ENCODE results near the gene KLHL22.

DNA sequence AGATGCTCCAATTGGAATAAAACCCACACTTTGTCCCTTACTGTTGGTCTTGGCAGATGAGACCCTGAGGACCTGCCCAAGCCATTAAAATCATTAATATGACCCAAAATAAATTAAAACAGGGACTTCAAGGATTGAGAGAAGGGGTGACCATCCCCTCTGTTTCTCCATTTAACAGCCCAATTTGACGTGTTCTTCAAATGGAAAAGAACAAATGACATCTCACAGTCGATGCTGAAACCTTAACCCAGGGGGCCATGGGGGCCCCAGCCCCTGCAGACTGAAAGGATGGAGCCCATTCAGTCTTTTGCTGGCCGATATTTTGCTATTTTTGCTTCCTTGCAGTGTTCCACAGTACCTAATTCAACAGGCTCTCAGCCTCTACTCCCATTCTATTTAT, 81.1 kb downstream of the KLHL22 start:
- TF ChIP-seq POLR2A (IDR thresholded peaks at IDR 0.05): no peak
- TF ChIP-seq, protein P1, sequence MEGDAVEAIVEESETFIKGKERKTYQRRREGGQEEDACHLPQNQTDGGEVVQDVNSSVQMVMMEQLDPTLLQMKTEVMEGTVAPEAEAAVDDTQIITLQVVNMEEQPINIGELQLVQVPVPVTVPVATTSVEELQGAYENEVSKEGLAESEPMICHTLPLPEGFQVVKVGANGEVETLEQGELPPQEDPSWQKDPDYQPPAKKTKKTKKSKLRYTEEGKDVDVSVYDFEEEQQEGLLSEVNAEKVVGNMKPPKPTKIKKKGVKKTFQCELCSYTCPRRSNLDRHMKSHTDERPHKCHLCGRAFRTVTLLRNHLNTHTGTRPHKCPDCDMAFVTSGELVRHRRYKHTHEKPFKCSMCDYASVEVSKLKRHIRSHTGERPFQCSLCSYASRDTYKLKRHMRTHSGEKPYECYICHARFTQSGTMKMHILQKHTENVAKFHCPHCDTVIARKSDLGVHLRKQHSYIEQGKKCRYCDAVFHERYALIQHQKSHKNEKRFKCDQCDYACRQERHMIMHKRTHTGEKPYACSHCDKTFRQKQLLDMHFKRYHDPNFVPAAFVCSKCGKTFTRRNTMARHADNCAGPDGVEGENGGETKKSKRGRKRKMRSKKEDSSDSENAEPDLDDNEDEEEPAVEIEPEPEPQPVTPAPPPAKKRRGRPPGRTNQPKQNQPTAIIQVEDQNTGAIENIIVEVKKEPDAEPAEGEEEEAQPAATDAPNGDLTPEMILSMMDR (IDR thresholded peaks at IDR 0.05): no peak
